Dermis microvascular lymphatic vessel endothelial cell (primary cell): Measurements from ENCODE around the gene RAD51B. TPM values are rescaled to one million over a fixed set of nuclear protein-coding genes. Genes with fewer than 3 reads are reported as not detected.
A peak's percentile ranks its signal among the peaks of the same experiment; 100 is the strongest.

Source experiments
- DNase-seq, 2 donors: peaks; one replicate each; pipeline versions ENCODE4 v3.0.0 to v3.0.0-alpha.2; 2010; ENCODE audit warnings: low read depth in 2 of 2
- total RNA-seq: library from RNA; depleted of rRNA; stranded (reverse); fragments of >200 nt; gene quantifications from 2 replicates; pipeline ENCODE4 v1.2.1, GENCODE V29; 2014

RAD51B gene
- total RNA-seq, 1 donor from 2014 or later: 9.2 TPM

GRCh38 chr14:68458840-68459469 lies 639.4 kb downstream of the RAD51B start:
- DNase-seq: peak; percentile 72 to 98

- DNase-seq: peak in 1 of 2 donors; percentile 35
Observed at GRCh38 chr14:68459480-68460136, 640.0 kb downstream of the RAD51B start.

GRCh38 chr14:68460541-68460940 lies 641.0 kb downstream of the RAD51B start:
- DNase-seq: no peak

DNA sequence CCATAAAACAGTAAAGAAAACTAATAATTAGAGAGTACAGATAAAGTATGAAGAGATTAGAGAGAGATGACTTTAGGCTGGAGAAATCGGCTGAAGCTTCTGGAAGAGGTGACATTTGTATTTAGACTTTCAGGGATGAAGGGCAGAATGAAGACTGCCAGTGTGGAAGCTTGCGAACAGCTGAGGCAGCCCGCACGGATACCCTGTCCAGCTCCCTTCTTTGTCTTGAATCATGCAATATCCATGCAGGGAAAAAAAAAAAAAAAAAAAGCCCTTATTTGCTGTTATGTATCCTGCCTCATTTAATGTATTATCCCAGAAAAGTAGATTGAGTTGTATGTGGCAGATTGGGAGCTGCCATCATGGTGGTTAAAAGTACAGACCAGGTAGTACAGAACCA lies 641.5 kb downstream of the RAD51B start:
- no peak for DNase-seq

DNA sequence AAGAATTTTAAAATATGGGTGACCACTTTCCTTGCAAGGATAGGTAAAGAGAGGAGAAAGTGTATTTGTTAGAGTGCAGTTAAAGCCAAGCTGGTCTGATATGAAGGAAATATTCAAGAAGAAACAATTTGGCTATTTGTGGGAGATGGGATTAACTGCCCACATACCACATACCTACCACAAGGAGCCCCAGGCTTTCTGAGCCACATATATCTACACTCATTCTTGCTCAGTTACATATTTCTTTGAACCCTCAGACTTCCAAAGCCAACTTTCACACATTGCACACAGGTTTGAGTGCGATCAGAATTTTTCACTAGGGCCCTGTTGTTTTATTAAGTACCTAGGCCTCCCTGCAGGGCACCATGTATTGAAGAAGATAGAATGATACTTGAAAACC lies 643.1 kb downstream of the RAD51B start:
- no peak for DNase-seq

DNA sequence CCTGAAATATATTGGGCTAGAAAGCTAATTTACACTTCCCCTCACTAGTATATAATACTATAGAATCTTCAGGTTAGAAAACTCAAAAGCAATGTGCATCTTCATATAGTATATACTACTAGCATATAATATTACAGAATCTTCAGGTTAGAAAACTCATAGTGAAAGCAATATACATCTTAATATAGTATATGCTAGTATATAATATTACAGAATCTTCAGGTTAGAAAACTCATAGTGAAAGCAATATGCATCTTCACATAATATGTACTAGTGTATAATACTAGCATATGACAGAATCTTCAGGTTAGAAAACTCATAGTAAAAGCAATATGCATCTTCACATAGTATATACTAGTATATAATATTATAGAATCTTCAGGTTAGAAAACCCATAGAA lies 643.7 kb downstream of the RAD51B start:
- no peak for DNase-seq

- DNase-seq: no peak
Observed at GRCh38 chr14:68463705-68464374, 644.3 kb downstream of the RAD51B start.

GRCh38 chr14:68464711-68465110 lies 645.1 kb downstream of the RAD51B start:
- DNase-seq: peak; percentile 89 to 94

DNA sequence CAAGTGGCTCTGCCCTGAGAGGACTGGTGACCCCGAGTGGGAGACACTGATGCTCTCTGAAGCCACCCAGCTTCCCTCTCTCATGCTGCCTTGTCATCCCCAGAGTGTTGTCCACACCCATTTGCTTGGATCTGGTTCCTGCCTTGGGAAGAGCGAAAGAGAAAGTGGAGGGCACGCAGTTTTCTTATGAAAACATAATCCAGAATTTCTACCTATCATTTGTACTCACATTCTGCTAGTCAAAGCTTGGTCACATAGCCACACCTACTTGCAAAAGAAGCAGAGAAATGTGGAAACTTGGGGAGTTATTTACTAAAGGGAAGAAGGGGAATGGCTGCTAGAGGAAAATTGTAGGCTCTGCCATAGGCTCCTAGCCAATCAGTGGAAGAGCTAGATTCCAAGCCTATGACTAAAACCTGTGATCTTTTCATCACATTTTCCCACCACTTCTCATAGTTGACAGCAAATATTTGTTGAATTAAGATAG lies 647.0 kb downstream of the RAD51B start:
- DNase-seq: peak in 1 of 2 donors; percentile 51

DNA sequence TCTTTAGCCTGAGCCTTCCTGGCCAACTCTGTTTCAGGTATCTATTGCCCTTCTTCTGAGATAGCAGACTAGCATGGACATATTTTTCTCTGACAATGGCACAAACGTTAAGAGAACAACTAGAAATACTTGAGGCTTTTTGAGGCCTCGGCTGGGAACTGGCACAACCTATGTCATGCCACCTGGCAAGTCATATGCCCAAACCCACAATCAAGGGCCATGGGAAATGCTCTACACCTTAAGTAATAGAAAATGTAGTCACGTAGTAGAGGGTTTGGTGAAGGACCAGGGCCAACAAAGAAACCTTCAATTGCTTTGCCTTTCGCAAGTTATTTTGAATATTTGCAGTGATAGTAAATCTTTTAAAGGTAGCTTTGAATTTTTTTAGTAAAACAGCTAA lies 647.8 kb downstream of the RAD51B start:
- no peak for DNase-seq

GRCh38 chr14:68468437-68469207 lies 649.0 kb downstream of the RAD51B start:
- peak in 1 of 2 donors; percentile 23 for DNase-seq

DNA sequence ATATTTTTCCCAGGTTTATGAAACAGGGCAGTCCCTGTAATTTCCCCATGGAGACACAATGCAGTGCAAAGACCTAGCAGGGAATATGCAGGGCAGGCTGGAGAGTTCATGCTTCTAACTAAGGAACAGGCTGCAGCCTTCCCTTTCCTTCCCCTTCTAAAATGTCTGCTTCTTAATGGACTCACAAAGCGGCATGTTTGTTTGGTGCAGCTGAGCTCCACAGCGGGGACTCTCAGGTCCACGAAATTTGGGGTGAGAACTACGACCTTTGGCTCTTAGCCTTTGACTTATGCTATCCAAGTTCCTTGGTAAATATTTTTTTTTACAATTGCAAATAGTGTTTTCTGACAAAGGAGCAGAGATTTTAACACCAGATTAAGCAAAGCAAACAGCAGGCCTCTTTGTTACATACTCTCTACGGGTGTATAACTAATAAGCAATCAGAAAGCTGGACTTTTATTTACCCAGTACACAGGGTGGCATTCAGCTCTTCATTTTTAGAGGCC lies 649.7 kb downstream of the RAD51B start:
- no peak for DNase-seq

DNA sequence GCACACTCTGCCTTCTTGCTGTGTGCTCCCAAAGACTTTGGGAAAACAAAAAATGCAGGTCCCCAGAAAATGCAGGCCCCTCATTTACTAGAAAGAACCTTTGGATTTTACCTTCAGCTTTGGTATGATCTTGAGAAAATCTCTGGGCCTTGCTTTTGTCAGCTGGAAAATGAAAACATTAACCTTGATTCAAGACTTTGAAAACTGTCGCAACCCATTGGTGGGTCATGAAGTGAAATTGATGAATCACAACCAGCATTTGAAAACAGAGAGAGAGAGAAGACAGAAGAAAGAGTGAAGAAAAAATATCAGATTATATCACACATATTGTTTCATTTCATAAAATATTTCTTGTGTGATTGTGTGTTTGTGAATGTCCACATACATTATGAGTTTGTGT lies 650.8 kb downstream of the RAD51B start:
- no peak for DNase-seq

GRCh38 chr14:68471029-68471963 lies 651.7 kb downstream of the RAD51B start:
- DNase-seq: no peak

DNA sequence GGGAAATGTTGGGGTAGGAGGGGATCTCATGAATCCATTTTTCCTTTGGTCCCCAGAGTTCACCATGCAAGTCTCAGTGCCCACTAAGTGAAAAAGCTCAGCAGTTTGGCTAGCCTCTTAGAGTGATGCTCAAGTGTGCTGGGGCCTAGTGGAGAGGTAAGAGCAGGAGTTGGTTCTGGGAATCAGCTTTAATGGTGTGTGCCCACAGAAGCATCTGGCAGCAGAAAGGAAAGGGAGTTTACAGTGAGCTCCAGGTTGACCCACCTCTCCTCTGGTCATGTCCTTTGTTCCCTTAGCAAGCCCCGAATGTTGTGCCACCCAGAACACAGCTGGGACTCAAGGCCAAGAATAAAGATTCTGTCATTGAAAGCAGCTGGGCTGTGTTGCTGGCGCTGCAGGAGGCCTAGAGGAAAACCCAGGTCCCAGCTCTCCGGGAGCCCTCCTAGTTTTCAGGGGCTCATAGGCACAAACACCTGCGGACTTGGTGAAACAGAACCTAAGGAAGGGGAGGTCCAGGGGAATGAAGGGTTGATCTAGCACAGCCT lies 652.5 kb downstream of the RAD51B start:
- no peak for DNase-seq

GRCh38 chr14:68473069-68473468 lies 653.5 kb downstream of the RAD51B start:
- no peak for DNase-seq

- no peak for DNase-seq
Observed at GRCh38 chr14:68473794-68474193, 654.2 kb downstream of the RAD51B start.

- DNase-seq: no peak
Observed at GRCh38 chr14:68474741-68475140, 655.2 kb downstream of the RAD51B start.

DNA sequence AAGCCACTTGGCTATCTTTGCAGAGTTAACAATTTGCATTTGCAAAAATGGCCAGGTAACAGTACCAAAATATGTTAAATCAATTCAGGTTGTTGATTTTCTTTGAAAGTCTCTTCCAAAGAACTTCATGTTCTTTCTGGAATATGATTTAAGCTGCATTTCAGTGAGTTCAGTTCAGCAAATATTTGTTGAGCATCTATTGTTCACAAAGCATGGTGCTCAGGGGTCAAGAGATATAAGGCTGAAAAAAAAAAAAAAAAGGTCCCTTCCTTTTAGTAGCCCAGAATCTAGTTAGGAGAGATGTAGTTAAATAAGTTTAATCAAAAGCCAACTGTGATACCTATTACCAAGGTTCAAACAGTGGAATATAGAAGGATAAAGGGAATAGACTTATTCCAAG lies 656.2 kb downstream of the RAD51B start:
- DNase-seq: no peak
